Measurements from ENCODE around the gene CCDC185.
"Not testable (repeated sequence)": the region's sequence is repeated elsewhere in the genome, so short reads cannot be mapped to it uniquely, and the experiment has no call there.

Gene CCDC185

DNA sequence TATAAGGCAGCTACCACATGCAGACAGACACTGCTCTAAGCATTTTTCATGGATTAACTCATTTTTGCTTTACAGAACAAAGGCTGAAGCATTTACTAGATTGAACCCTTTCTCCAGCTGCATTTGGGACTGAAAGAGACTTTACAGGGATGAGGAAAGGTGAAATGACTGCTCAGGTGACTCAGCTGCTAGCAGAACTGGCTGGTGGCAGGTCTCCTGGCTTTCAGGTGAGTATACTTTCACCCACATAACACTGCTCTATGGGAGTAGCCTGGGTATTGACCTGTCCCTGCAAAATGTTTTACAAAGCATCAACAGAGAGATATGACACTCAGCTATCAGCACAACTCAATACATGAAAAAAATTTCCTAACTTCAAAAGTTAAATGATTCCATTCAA is 2.6 kb upstream of the CCDC185 start:
- H3K4me3 ChIP-seq (ENCODE audit: control insufficient read depth, low read depth, low read length): no peak overlapping the region
- DNase-seq (ENCODE audit: low read depth): no peak
- TF ChIP-seq CTCF (IDR thresholded peaks at IDR 0.05; ENCODE audit: control insufficient read depth, insufficient read depth, low read depth, low read length, missing control alignments): no peak

DNA sequence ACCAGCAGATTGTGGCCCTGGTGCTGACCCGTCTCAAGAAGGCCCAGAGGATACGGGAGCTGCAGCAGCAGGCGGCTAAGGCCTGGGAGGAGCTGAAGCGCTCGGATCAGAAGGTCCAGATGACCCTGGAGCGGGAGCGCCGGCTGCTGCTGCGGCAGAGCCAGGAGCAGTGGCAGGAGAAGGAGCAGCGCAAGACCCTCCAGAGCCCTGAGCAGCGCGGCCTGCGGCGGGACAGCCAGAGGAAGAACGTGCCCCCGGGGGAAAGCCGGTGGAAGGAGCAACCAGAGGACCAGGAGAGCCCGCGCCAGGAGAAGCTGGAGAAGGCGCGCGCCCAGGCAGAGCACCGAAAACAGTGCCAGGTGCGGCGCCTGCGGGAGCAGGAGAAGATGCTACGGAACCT is 1.0 kb downstream of the CCDC185 start:
- H3K4me3 ChIP-seq (ENCODE audit: control insufficient read depth, low read depth, low read length): no peak overlapping the region
- no peak for TF ChIP-seq CTCF (IDR thresholded peaks at IDR 0.05; ENCODE audit: control insufficient read depth, insufficient read depth, low read depth, low read length, missing control alignments)
- DNase-seq (ENCODE audit: low read depth): no peak

DNA sequence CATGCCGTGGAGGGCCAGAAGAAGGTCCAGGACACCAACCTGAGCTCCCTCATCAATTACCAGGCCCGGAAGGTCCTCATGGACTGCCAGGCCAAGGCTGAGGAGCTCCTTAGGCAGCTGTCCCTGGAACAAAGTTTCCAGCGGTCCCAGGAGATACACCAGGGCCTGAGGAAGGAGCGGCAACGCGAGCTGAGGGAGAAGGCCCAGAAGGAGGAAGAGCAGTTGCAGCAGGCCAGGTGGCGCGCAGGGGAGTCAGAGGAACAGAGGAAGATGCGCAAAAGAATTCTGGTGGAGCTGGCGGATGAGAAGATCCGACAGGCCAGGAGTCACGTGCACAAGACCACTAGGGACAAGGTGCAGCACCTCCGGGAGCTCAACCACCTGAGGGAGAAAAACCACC is 1.5 kb downstream of the CCDC185 start:
- no peak for TF ChIP-seq CTCF (IDR thresholded peaks at IDR 0.05; ENCODE audit: control insufficient read depth, insufficient read depth, low read depth, low read length, missing control alignments)
- no peak overlapping the region for H3K4me3 ChIP-seq (ENCODE audit: control insufficient read depth, low read depth, low read length)
- DNase-seq (ENCODE audit: low read depth): no peak

GRCh38 chr1:223399393-223399792 is 6.2 kb downstream of the CCDC185 start:
- H3K4me3 ChIP-seq (ENCODE audit: control insufficient read depth, low read depth, low read length); DNase-seq (ENCODE audit: low read depth): not testable (repeated sequence)

GRCh38 chr1:223401873-223402789 is 8.9 kb downstream of the CCDC185 start:
- H3K4me3 ChIP-seq (ENCODE audit: control insufficient read depth, low read depth, low read length): no peak overlapping the region
- TF ChIP-seq CTCF (IDR thresholded peaks at IDR 0.05; ENCODE audit: control insufficient read depth, insufficient read depth, low read depth, low read length, missing control alignments): no peak
- DNase-seq (ENCODE audit: low read depth): peak; percentile 46

DNA sequence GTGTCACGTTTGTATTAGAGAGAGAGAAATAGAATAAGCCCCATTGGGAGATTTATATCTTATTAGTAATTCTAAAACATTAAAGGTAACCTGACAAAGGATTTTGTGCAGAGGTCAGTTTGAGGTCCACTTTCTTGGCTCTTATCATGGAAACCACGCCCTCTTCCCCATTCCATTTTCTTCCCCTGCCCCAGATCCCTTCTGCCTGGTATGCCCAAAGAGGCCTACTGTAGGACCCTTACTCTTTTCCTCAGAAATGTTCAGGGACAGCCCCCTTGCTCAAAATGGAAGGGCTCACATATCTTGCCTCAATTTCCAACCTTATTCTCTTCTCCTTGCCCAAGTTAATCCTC is 9.6 kb downstream of the CCDC185 start:
- H3K4me3 ChIP-seq (ENCODE audit: control insufficient read depth, low read depth, low read length): no peak overlapping the region
- TF ChIP-seq CTCF (IDR thresholded peaks at IDR 0.05; ENCODE audit: control insufficient read depth, insufficient read depth, low read depth, low read length, missing control alignments): no peak
- no peak for DNase-seq (ENCODE audit: low read depth)

GRCh38 chr1:223403184-223403815 is 10.1 kb downstream of the CCDC185 start:
- no peak for DNase-seq (ENCODE audit: low read depth)
- no peak overlapping the region for H3K4me3 ChIP-seq (ENCODE audit: control insufficient read depth, low read depth, low read length)
- no peak for TF ChIP-seq CTCF (IDR thresholded peaks at IDR 0.05; ENCODE audit: control insufficient read depth, insufficient read depth, low read depth, low read length, missing control alignments)
